GM23338 (cell line): ENCODE data around the gene AKNA. TPM values are rescaled to one million over a fixed set of nuclear protein-coding genes. Genes with fewer than 3 reads are reported as not detected.

ENCODE experiments used
- ATAC-seq: fragments of 200-7000 bp; cut with Tn5 transposase; 3 replicates; pipeline ENCODE4 v1.9.1; 2020
- DNase-seq: peaks from one replicate; pipeline ENCODE4 v3.0.0-alpha.2; 2015; ENCODE audit warnings: low spot score
- H2AFZ ChIP-seq: fragments of 200-600 bp; sonication (generic); 2 replicates; pipeline ENCODE4 v1.8.0; 2016; ENCODE audit warnings: antibody characterized with exemption, mild to moderate bottlenecking, moderate library complexity
- H3F3A ChIP-seq: fragments of 200-600 bp; sonication (generic); replicated peaks from 2 replicates; pipeline ENCODE4 v1.8.0; 2017; ENCODE audit warnings: antibody characterized with exemption, mixed run types, low read depth
- H3K27ac ChIP-seq: fragments of 200-600 bp; sonication (generic); 2 replicates; pipeline ENCODE4 v1.6.1; 2016; ENCODE audit warnings: low read depth
- H3K27me3 ChIP-seq: fragments of 200-600 bp; sonication (generic); 2 replicates; pipeline ENCODE4 v1.8.0; 2016; ENCODE audit warnings: mild to moderate bottlenecking, mixed run types, moderate library complexity; ENCODE audit not compliant: insufficient read depth
- H3K36me3 ChIP-seq: fragments of 200-600 bp; sonication (generic); 2 replicates; pipeline ENCODE4 v1.8.0; 2016; ENCODE audit warnings: mild to moderate bottlenecking; ENCODE audit not compliant: insufficient read depth
- H3K4me1 ChIP-seq: fragments of 200-600 bp; sonication (generic); 2 replicates; pipeline ENCODE4 v1.8.0; 2016; ENCODE audit warnings: mild to moderate bottlenecking, moderate library complexity; ENCODE audit not compliant: insufficient read depth
- H3K4me2 ChIP-seq: fragments of 200-600 bp; sonication (generic); 2 replicates; pipeline ENCODE4 v1.7.1; 2017; ENCODE audit warnings: mixed run types
- H3K4me3 ChIP-seq: fragments of 200-600 bp; sonication (generic); 2 replicates; pipeline ENCODE4 v1.6.1; 2016; ENCODE audit warnings: mixed run types
- H3K79me2 ChIP-seq: fragments of 200-600 bp; sonication (generic); replicated peaks from 2 replicates; pipeline ENCODE4 v1.8.0; 2017; ENCODE audit warnings: mild to moderate bottlenecking; ENCODE audit not compliant: insufficient read depth
- H3K9me2 ChIP-seq: fragments of 200-600 bp; sonication (generic); 2 replicates; pipeline ENCODE4 v1.8.0; 2017; ENCODE audit not compliant: insufficient read depth
- H4K20me1 ChIP-seq: fragments of 200-600 bp; sonication (generic); replicated peaks from 2 replicates; pipeline ENCODE4 v1.8.0; 2017; ENCODE audit warnings: mild to moderate bottlenecking; ENCODE audit not compliant: insufficient read depth
- H3K27ac Mint-ChIP-seq: 2 replicates; pipeline ENCODE4 v1.8.0; 2020; ENCODE audit warnings: inconsistent platforms, mild to moderate bottlenecking, moderate library complexity, mixed read lengths
- H3K27me3 Mint-ChIP-seq: 3 replicates; pipeline ENCODE4 v1.8.0; 2022; ENCODE audit warnings: low read depth, mild to moderate bottlenecking, moderate library complexity, mixed read lengths, inconsistent platforms; ENCODE audit not compliant: insufficient read depth, poor library complexity
- H3K36me3 Mint-ChIP-seq: 3 replicates; pipeline ENCODE4 v1.8.0; 2021; ENCODE audit warnings: low read depth, mild to moderate bottlenecking, inconsistent platforms, moderate library complexity, mixed read lengths
- H3K4me1 Mint-ChIP-seq: 3 replicates; pipeline ENCODE4 v1.8.0; 2020; ENCODE audit warnings: mild to moderate bottlenecking, inconsistent platforms, mixed read lengths
- H3K4me3 Mint-ChIP-seq: 3 replicates; pipeline ENCODE4 v1.8.0; 2021; ENCODE audit warnings: moderate library complexity, mild to moderate bottlenecking, inconsistent platforms, mixed read lengths
- H3K9me3 Mint-ChIP-seq: 3 replicates; pipeline ENCODE4 v1.8.0; 2020; ENCODE audit warnings: moderate library complexity, mild to moderate bottlenecking, inconsistent platforms, mixed read lengths
- CREB1 ChIP-seq: fragments of 250-450 bp; sonication (Bioruptor Pico); IDR thresholded peaks from 2 replicates; pipeline ENCODE4 v1.5.0; 2020; ENCODE audit warnings: low read depth, mild to moderate bottlenecking, moderate library complexity
- ETS1 ChIP-seq: IDR thresholded peaks from 2 replicates; pipeline ENCODE4 v1.6.1; 2016; ENCODE audit warnings: antibody characterized with exemption
- EZH2phosphoT487 ChIP-seq: fragments of 200-600 bp; sonication (generic); IDR thresholded peaks from one replicate; pipeline ENCODE4 v1.8.1; 2018; ENCODE audit warnings: antibody characterized with exemption; ENCODE audit not compliant: unreplicated experiment
- JUNB ChIP-seq: IDR thresholded peaks from one replicate; pipeline ENCODE4 v1.6.1; 2016; ENCODE audit warnings: antibody characterized with exemption; ENCODE audit not compliant: unreplicated experiment
- NANOG ChIP-seq: IDR thresholded peaks from 2 replicates; pipeline ENCODE4 v1.6.1; 2016; ENCODE audit warnings: antibody characterized with exemption, borderline replicate concordance
- POLR2AphosphoS5 ChIP-seq: IDR thresholded peaks from 2 replicates; pipeline ENCODE4 v1.6.1; 2016; ENCODE audit warnings: antibody characterized with exemption, low read depth
- REST ChIP-seq: IDR thresholded peaks from one replicate; pipeline ENCODE4 v1.6.1; 2018; ENCODE audit warnings: antibody characterized with exemption; ENCODE audit not compliant: unreplicated experiment
- STAT1 ChIP-seq: IDR thresholded peaks from one replicate; pipeline ENCODE4 v1.6.1; 2016; ENCODE audit warnings: antibody characterized with exemption; ENCODE audit not compliant: unreplicated experiment
- ZNF114 ChIP-seq: fragments of 250-450 bp; sonication (Bioruptor Pico); IDR thresholded peaks from 2 replicates; pipeline ENCODE4 v1.5.0; 2020; ENCODE audit warnings: mild to moderate bottlenecking, moderate library complexity
- ZNF462 ChIP-seq: fragments of 250-450 bp; sonication (Bioruptor Pico); IDR thresholded peaks from 2 replicates; pipeline ENCODE4 v1.5.0; 2020; ENCODE audit warnings: mild to moderate bottlenecking, moderate library complexity
- polyA plus RNA-seq: library from polyadenylated mRNA; unstranded; fragments of >200 nt; fragmentation: Nextera tagmentation; extraction: Ambion mirVana; gene quantifications from 2 replicates; pipeline ENCODE4 v1.2.1, GENCODE V29; 2016
- total RNA-seq: library from RNA; depleted of rRNA; stranded (reverse); fragments of >200 nt; shearing (Covaris generic); gene quantifications from 2 replicates; pipeline ENCODE4 v1.2.3, GENCODE V29; 2014

Gene AKNA
- total and polyA plus RNA-seq, 2 experiments from 2014 or later, result 9.0 to 28.1 TPM

GRCh38 chr9:114312513-114312875 is 75.3 kb downstream of the AKNA start (continued):
- no peak for TF ChIP-seq ZNF462 (CRISPR knock-in tag)
- no peak for TF ChIP-seq POLR2AphosphoS5

- Mint-ChIP-seq H3K9me3 (no peaks in the 10 kb centered on the region; the same call in 2 of the 3 replicates), H3K27me3 (peaks cover 4% of the 10 kb centered on the region), H3K4me1 (peaks cover 3% of the 10 kb centered on the region; the same call in 2 of the 3 replicates), H3K4me3 (no peak overlapping the region), H3K36me3 (0 out of 3 replicates have a peak, but pooled peaks cover 3% of the 10 kb centered on the region), H3K27ac (no peak overlapping the region)
- Histone ChIP-seq H3K4me1 (no peaks in the 10 kb centered on the region), H3K27me3 (no peaks in the 10 kb centered on the region), H3K9me2 (no peaks in the 10 kb centered on the region), H3F3A (no peaks in the 10 kb centered on the region), H3K4me2 (no peak overlapping the region), H4K20me1 (no peaks in the 10 kb centered on the region), H3K27ac (0 out of 2 replicates have a peak overlapping the region, but pooled peaks have one; percentile 19), H3K36me3 (no peaks in the 10 kb centered on the region), H2AFZ (no peak overlapping the region), H3K4me3 (no peak overlapping the region), H3K79me2 (no peaks in the 10 kb centered on the region)
- no peak for ATAC-seq
- no peak for DNase-seq
- TF ChIP-seq EZH2phosphoT487 (no peak), ZNF114 (CRISPR knock-in tag) (no peak), CREB1 (no peak), ETS1 (no peak), POLR2AphosphoS5 (no peak), REST (no peak), STAT1 (no peak), NANOG (no peak), JUNB (no peak)
These were observed 75.9 kb downstream of the AKNA start for GRCh38 chr9:114311571-114312512.
